GM19455 (cell line): ENCODE results near the gene ZBED1.
A peak's percentile ranks its signal among the peaks of the same experiment; 100 is the strongest.
"Not testable (repeated sequence)": the region's sequence is repeated elsewhere in the genome, so short reads cannot be mapped to it uniquely, and the experiment has no call there.

Experiments used
- ATAC-seq: cut with Tn5 transposase; IDR thresholded peaks from one replicate; pipeline ENCODE4 v1.9.1; 2021; ENCODE audit not compliant: unreplicated experiment

The ZBED1 gene

GRCh38 chrX:2520539-2520938 lies 19.8 kb upstream of the ZBED1 start:
- ATAC-seq: no peak

DNA sequence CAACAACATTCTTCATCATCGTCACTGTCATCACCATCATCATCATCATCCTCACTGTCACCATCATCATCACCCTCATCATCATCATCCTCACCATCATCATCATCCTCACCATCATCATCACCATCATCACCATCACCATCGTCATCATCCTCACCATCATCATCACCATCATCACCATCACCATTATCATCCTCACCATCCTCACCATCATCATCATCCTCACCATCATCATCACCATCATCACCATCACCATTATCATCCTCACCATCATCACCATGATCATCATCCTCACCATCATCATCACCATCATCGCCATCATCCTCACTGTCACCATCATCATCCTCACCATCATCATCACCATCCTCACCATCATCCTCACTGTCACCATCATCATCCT lies 18.9 kb upstream of the ZBED1 start:
- ATAC-seq: not testable (repeated sequence)

GRCh38 chrX:2517055-2517454 lies 16.3 kb upstream of the ZBED1 start:
- peak; percentile 16 for ATAC-seq

DNA sequence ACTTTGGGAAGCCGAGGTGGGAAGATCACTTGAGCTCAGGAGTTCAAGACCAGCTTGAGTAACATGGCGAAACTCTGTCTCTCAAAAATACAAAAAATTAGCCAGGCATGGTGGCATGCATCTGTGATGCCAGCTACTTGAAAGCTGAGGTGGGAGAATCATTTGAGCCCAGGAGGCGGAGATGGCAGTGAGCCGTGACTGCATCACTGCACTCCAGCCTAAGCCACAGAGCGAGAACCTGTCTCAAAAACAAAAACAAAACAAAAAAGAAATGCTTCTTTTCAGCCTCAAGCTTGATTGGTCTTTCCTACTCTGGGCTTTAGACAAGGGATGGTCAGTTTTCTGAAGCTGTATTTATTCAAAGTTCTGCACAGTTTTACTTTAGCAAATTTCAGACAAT lies 15.8 kb upstream of the ZBED1 start:
- ATAC-seq: peak; percentile 50

- no peak for ATAC-seq
Measured at GRCh38 chrX:2514131-2514530, 13.4 kb upstream of the ZBED1 start.

GRCh38 chrX:2513121-2513664 lies 12.4 kb upstream of the ZBED1 start:
- ATAC-seq: no peak

DNA sequence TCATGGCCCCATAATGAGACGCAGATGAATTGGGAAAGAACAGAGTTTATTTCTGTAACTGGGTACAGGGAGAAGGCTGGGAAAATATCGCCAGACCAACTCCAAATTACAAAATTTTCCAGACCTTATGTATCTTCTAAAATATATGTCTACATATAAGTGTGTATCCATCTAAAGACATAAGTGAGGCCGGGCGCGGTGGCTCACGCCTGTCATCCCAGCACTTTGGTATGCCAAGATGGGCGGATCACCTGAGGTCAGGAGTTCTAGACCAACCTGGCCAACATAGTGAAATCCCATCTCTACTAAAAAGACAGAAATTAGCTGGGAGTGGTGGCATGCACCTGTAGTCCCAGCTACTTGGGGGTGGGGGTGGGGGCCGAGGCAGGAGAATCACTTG lies 11.7 kb upstream of the ZBED1 start:
- no peak for ATAC-seq

GRCh38 chrX:2511326-2511725 lies 10.6 kb upstream of the ZBED1 start:
- ATAC-seq: no peak

GRCh38 chrX:2508648-2509335 lies 8.0 kb upstream of the ZBED1 start:
- ATAC-seq: no peak

DNA sequence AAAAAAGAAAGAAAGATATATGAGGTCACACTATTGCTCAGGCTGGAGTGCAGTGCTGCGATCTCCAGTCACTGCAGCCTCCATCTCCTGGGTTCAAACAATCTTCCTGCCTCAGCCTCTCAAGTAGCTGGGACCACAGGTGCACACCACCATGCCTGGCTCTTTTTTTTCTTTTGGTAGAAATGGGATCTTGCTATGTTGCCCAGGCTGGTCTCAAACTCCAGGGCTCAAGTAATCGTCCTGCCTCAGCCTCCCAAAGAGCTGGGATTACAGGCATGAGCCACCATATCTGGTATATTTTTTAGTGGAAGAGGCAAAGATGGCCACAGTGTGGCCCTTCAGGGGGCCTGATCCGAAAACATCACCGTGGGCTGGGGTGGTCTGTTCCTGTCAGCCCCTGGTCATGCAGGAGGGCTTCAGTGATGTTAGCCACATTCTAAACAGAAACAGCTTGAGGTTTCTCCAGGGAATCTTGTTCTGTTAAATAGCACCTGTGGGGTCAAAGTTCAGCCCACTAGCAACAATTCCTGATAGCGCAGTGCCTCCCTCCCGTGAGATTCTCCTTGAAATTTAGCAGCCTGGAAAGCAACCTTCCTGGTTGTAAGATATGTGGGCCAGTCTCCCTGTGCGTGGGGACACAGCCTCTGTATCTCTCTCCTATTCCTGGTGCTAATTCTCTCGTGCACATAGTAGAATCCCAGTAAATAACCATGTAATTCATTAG lies 7.3 kb upstream of the ZBED1 start:
- ATAC-seq: no peak

- no peak for ATAC-seq
Measured at GRCh38 chrX:2507196-2507595, 6.4 kb upstream of the ZBED1 start.

DNA sequence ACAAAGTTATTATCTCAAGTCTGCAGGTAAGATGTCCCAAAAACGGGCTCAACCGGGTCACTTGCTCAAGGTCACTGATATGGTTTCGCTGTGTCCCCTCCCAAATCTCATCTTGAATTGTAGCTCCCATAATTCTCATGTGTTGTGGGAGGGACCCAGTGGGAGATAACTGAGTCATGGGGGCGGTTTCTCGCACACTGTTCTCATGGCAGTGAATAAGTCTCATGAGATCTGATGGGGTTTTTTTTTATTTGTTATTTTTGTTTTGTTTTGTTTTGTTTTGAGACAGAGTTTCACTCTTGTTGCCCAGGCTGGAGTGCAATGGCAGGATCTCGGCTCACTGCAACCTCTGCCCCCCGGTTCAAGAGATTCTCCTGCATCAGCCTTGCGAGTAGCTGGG lies 4.6 kb upstream of the ZBED1 start:
- not testable (repeated sequence) for ATAC-seq

GRCh38 chrX:2504706-2505332 lies 4.0 kb upstream of the ZBED1 start:
- no peak for ATAC-seq

DNA sequence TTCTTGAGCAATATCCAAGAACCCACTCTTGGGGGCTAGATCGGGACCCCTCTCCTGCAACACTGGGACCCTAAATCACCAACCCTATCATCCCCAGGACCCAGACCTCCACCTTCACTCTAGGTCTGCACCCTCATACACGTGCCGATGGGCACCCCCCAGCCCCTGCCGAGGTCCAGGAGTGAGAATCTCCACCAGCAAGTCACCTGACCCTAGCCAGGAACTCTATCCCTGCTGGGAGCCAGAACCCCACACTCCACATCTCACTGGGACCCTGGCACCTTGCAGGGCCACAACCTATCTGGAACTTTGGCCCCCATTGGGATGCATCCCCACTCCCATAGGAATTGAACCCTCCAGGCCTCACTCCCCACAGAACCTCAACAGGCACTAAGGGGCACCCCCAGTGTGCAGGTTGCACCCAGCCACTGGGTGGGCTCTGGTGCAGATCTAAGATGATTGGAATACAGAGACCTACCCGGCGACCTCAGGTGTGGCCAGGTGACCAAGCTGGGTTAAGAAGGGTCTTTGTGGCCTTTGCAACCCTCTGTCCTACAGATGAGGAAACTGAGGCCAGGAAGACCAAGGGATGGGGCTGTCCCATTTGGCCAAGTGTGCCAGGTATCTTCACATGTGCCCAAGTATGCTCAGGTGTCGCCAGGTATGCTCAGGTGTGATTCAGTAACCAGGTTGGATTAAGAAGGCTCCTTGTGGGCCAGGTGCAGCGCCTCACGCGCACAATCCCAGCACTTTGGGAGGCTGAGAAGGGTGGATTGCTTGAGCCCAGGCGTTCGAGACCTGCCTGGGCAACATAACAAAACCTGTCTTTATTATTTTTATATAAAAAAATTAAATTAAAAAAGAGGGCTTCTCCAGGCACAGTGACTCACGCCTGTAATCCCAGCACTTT lies 3.1 kb upstream of the ZBED1 start:
- no peak for ATAC-seq

GRCh38 chrX:2502668-2503519 lies 2.1 kb upstream of the ZBED1 start:
- no peak for ATAC-seq

DNA sequence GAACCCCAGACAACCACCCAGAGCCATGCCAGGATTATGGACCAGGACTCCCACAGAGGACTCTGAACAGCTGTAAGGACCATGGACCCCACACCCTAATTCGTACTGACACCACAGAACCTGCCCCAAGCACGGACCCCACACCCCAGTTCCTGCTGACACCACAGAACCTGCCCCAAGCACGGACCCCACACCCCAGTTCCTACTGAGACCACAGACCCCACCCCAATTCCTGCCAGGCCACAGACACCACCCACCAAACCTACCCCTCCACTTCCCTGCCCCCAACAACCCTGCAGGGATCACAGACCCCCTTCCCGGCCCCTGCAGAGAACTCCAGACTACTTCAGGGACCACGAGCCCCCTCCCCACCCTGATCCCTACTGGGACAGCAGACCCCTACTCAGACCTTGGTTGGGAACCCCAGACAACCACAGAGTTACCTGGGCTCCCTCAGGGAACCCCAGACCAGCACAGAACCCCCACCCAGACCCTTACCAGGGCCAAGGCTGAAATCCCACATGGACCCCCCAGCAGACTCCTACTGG lies 1.4 kb upstream of the ZBED1 start:
- ATAC-seq: no peak

DNA sequence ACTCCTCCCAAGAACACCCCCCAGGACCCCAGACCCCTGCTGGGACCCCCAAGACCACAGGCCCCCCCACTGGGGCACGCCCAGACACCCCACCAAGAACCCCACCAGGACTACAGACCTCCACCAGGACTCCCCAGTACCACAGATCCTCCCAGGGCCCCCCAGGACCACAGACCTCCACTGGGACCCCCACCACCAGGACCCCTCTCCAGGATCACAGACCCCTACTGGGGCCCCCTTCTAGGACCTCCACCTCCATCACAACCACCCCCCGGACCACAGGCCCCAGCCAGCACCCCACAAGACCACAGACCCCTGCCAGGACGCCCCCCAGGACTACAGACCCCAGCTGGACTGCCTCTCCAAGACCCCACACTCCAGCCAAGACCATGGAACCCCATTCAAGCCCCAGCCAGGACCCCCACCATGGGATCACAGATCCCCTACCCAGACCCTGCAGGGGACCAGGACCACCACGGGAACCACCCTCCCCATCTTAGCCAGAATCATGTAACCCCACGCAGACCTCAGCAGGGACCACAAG lies 855 bp upstream of the ZBED1 start:
- ATAC-seq: no peak

- ATAC-seq: peak; percentile 51
Measured at GRCh38 chrX:2500091-2500802, 529 bp downstream of the ZBED1 start.

- no peak for ATAC-seq
Measured at GRCh38 chrX:2499507-2499906, 1.3 kb downstream of the ZBED1 start.
